RKO (cell line): ENCODE measurements around the gene TSNAXIP1.
"Not testable (repeated sequence)": the region's sequence is repeated elsewhere in the genome, so short reads cannot be mapped to it uniquely, and the experiment has no call there.

ENCODE experiments used
- DNase-seq: peaks from one replicate; pipeline ENCODE4 v3.0.0-alpha.2; 2016; ENCODE audit warnings: low spot score

Gene TSNAXIP1

DNA sequence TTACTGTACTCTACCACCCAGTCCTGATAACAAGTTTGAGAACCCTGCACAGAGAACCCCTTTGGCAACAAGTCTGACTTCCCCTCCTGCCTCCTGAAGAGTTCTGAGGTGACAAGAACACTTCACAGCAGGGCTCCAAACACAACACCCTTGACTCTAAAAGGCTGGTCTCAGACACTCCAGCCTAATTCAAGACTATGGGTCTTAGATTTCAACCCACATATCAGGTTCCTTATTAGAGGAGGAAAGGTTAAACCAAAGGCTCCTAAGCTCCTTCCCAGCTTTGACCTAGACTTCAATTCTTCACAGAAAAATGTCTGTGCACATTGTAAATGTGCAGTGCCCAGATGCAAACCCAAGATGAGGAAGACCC, 23.4 kb upstream of the TSNAXIP1 start:
- no peak for DNase-seq

DNA sequence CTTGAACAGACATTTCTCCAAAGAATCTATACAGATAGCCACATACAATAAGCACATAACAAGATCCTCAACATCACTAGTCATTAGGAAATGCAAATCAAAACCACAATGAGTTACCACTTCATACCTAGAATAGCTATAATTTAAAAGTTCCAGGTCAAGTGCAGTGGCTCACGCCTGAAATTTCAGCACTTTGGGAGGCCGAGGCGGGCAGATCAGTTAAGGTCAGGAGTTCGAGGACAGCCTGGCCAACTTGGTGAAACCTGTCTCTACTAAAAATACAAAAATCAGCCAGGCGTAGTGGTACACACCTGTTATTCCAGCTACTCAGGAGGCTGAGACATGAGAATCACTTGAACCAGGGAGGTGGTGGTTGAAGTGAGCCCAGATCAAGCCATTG, 20.2 kb upstream of the TSNAXIP1 start:
- no peak for DNase-seq

DNA sequence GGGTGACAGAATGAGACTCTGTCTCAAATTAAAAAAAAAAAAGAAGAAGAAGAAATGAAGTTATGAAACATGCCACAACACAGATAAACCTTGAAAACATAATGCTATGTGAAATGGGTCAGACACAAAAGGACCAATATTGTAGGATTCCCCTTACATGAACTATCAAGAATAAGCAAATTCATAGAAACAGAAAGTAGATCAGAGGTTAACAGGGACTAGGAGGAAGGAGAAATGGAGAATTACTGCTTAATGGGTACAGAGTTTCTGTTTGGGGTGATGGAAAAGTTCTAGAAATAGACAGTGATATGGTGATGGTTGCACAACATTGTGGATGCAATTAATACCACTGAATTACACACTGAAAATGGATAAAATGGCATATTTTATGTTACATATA, 16.6 kb upstream of the TSNAXIP1 start:
- no peak for DNase-seq

DNA sequence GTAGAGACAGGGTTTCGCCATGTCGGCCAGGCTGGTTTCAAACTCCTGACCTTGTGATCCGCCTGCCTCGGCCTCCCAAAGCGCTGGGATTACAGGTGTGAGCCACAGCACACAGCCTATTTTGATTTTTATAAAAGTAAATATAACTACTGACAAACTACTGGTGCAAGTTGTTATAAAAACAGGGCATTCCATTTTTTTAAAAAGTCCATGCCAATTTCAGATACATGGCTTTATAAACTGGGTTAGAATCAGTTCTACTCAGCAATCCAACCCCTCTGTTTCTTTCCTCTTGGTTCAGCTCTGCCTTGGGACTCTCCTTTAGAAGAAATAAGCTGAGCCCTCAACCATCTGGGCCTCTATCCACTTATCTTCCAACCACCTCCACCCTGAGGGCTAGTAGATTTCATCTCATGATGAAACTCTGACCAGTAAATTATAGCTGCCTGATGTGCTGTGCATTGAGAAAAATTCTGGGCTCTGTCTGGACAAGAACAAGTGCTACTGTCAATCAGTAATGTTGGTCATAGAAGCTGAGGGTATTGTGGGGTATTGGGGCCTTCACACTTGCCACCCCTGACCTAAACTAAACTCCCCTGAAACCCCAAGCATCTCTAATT, 10.5 kb upstream of the TSNAXIP1 start:
- DNase-seq: no peak

DNA sequence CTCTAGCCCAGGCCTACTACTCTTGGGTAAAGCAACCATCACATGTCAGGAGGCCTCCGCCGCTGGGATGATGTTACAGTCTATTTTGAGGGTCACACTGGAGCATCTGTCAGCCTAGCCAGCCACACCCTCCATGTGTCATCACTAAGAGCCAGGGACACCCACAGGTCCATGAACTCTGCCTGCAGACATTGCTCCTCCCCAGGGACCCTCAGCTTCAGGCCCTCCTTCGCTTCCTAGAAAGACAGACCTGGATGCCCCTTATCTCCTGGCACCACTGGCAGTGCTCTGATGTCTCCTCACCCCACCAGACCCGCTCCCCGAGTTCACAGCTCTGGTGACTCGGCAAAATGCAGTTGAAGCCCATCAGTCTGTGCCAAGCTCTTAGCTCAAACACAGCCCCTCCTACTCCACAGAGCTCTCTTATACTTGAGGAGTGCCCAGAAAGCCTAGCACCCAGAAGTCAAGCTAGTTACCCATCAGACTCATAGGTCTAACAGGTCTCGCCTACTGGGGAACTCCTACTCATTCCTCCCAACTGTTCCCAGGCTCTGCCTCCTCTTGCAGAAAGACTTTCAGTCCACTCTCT, 6.3 kb upstream of the TSNAXIP1 start:
- DNase-seq: no peak

DNA sequence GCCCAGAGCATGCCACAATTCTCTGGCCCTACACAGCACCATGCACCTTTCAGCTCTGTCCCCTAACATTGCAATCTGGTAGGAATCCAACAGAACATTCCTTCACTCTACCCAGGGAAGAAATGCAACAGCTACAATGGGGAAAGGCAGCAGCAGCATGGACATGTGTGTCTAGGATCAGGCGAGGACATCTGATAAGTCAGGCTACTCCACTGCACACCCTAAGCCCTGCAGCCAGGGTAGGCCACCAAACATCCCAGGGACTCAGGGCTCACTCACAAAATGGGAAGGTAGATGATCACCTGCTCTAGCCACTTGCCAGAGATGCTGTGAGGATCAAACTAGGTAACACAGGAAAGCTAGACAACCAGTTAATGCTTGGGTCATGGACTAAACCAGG, 5.4 kb upstream of the TSNAXIP1 start:
- no peak for DNase-seq

DNA sequence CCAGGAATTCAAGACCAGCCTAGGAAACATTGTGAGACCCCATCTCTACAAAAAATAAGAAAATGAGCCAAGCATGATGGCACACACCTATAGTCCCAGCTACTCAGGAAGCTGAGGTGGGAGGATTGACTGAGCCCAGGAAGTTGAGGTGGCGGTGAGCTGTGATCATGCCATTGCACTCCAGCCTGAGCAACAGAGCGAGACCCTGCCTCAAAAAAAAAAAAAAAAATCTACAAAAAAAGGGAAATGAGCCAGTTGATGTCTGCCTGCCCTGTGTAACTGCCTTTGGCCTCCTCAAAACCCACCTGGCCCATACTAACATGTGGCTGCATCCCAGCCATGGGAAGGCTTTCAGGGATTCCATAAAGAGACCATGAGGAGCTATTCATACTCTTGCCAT, 4.8 kb upstream of the TSNAXIP1 start:
- no peak for DNase-seq

DNA sequence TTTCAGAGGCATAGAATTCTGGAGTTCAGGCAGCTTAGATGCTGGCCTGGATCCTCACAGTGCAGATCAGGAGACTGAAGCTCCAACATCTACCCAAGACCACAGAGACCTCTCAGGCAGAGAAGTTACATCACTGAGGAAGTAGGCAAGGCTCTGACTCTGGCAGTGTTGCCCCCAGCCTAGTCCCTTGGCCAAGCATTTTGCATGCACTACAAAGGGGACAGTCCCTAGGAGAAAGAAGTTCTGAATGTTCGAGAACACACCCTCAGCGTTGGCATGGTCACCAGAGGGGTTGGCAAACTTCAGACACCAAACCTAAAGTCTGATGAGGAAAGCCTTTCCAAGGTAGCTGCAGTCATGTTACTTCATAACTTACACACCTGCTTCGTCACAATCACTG, 2.8 kb upstream of the TSNAXIP1 start:
- DNase-seq: no peak

DNA sequence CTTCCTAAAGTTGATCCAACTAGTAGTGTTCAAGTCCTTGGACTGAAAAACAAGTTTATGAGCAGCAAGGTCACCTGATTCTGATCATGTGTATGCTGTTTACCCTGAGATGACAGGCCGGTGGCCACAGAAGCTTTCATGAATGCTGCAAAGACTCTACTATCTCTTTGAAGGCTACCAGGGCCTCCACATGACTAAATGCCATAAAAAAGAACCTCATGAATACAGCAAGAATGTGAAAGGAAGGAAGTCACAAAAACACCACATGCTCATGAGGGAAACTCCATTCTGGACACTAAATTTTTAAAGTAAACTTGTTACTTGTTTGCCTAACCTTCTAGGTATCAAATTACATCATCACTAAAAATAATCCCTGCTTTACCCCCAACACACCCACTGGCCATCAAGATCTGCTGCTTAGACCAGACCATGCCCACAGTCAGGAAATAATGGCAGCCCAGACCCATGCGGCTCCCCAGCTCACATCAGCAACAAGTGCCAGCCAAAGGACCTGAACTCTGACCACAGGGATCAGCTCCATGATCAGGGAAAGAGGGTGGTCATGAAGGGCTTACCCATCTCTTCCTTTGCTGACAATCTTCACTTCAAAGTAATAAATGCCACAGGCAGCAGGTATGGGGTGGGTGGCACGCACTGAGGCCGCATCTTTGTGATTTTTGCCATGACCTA, 1.7 kb upstream of the TSNAXIP1 start:
- DNase-seq: no peak

DNA sequence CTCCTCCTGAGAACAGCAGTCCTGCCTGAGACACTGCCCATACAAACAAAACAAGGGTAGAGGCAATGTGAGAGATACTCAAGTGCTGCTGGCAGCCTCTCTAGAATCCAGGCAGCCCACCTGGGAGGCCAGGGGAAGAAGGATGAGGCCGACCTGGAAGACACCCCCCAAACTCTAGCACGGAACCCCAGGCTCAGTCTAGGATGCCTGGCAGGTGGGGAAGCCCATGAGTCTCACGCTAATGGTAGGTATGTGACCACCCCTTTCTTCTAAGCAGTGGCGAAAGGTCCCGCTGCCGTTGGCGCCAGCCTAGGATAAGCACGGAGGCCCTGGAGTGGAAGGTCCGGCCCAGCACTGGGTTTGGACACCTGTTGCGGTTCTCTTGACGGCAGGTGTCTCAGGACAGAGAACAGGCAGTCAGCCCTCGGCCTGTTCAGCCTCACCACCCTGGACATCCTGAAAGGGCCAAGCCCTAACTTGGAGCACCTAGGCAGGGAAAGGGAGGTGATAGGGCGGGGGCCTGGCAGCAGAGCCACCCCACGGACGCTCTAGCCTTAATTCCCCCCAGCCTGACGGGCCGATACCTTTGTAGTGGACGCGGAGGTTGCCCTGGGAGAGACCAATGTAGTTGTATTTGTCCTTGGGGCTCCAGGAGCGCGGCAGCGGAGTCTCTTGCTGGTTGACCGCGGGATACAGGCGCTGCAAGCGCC, 816 bp upstream of the TSNAXIP1 start:
- DNase-seq: no peak

DNA sequence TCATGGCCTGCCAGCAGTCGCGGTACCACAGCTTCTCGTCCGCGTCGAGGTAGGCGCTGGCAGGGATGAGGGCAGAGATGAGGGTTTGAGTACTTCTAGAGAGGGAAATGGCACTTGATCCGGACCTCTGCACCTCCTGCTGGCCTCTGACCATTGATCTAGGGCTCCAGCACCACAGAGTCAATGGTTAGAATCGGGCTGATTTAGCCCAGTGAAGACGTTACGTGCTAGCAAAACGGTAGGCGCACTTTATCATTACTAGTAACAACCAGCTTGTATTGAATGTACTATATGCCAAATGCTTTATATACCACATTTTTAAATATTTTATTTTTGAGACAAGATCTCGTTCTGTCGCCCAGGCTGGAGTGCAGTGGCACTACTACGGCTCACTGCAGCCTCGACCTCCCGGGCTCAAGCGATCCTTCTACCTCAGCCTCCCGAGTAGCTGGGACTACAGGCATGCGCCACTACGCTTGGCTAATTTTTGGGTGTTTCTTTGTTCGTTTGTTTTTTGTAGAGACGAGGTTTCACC, 526 bp downstream of the TSNAXIP1 start:
- no peak for DNase-seq

DNA sequence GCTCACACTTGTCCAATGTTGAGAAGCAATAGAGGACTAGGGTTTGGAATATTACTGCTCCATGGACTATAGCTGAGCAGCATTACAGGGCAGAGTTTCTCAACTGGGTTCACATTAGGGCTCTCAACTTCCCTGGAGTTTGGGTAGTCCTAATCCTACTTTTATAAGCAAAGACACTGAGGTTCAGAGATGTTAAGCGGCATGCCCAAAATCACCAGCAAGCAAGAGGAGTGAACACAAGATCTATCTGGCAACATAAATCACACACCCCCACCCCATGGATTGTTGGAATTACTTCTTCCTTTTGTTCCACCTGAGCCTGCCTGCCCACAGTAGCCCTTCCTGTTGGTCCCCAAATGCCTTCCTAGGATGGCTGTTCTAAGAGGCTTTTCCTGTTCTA, 5.2 kb downstream of the TSNAXIP1 start:
- DNase-seq: no peak

DNA sequence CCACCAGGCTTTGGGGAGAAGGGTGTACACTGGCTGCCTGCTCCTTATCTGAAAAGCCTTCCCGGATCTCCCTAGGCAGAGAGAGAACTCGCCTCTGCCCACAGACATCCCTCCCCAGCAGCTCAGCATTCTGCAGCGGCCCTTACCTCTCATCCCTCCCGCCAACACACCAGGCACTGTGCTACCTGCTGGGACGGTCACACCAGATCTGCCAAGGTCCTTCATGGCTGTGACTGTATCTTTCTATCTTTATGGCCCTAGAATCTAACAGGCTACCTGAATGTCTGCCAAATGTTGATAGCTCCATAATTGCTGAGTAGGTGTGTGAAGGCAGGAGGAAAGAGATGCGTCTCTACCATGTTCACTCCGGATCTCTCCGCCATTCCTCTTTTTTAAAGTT, 7.9 kb downstream of the TSNAXIP1 start:
- DNase-seq: no peak

DNA sequence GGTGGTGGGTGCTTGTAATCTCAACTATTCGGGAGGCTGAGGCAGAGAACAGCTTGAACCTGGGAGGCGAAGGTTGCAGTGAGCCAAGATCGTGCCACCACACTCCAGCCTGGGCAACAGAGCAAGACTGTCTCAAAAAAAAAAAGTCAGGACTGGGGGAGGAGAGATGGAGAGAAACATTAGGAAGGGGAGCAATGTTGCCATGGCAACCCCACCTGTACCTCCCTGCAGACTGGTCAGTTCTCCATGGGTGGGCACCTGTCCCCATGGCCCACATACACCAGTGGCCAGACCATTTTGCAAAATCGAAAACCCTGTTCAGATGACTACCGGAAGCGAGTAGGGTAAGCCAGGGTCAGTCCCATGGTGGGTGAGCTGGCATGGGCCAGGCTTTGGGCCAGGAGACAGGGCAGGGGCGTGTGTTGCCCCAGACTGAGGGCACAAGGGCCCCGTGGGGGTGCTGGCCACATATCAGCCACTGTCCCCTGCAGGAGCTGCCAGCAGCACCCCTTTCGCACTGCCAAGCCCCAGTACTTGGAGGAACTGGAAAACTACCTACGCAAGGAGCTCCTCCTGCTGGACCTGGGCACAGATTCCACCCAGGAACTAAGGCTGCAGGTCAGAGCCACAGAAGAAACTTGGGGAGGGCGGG, 14.0 kb downstream of the TSNAXIP1 start:
- DNase-seq: no peak

DNA sequence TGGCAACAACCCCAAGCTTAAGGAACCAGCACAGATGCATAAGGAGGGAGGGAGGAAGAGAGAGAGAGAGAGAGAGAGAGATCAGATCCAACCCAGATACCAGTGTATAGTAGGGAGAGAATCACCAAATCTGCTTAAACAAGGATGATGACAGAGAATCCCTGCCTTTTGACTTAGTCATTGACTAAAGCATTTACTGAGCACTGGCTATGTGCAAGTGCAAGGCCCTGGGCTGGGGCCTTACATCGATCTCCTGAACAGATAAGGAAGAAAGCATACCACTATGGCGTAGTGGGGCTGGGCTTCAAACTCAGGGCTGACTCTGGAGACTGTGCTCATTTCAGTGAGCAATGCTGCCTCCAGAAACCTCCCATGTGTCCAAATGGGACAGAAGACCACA, 15.8 kb downstream of the TSNAXIP1 start:
- no peak for DNase-seq

DNA sequence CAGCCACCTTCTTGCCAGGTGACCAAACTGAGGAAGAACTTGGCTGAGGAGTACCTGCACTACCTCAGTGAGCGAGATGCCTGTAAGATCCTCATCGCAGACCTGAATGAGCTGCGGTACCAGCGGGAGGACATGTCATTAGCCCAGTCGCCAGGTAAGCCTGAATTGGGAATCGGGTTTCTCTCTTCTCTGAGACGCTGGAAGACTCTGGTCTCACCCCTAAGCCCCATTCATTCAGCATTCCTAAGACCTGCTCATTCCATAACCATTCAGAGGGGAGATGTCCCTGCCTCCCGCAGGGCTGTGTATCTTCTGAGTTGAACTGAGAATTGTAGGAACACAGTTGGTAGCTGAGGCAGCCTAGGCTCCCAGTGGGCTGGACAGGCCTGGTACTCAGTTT, 18.4 kb downstream of the TSNAXIP1 start:
- DNase-seq: no peak

DNA sequence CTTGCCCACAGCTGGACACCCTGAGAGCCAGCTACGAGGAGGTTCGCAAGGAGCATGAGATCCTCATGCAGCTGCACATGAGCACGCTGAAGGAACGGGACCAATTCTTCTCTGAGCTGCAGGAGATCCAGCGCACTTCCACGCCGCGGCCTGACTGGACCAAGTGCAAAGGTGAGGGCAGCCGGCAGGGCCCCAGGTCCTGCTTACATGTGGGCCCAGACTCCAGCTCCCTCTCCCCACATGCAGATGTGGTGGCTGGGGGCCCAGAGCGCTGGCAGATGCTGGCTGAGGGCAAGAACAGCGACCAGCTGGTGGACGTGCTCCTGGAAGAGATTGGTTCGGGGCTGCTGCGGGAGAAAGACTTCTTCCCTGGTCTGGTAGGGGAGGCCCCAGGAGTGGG, 19.2 kb downstream of the TSNAXIP1 start:
- no peak for DNase-seq

DNA sequence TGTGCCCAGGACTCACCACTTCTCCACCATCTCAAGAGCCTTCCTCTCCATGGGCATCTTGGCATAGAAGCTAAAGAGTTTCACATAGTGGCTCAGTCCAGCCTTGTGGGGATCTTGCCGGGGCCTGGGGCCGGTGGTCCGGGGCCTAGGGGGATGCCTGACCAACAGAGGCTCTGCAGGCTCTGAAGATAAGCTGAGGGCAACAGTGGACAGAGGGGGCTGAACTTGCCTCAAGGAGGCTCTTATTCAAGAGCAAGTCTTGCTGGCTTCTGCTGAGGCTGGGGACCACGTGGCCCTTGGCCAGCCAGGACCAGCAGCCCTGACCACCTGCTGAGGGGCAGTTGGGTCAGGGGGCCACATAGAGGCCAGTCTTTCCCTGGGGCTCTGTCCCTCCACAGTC, 22.0 kb downstream of the TSNAXIP1 start:
- no peak for DNase-seq

DNA sequence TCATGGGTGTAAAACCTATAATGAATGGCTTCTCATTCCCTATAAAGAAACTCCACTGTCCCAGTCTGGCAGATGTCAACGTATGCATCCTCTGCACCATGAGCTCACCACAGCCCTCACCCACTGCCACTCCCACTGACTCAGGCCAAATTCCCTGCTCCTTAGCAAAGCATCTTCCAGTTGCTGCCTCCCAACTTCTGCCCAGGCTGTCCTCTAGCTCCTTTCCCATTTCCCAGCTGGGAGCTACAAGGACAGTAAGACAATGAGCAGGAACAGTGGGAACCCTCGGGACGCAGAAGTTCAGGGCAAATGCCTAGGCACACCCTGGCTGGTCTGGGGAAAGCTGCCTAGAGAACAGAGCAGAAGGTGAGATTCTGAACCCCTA, 26.3 kb downstream of the TSNAXIP1 start:
- DNase-seq: peak; percentile 85

DNA sequence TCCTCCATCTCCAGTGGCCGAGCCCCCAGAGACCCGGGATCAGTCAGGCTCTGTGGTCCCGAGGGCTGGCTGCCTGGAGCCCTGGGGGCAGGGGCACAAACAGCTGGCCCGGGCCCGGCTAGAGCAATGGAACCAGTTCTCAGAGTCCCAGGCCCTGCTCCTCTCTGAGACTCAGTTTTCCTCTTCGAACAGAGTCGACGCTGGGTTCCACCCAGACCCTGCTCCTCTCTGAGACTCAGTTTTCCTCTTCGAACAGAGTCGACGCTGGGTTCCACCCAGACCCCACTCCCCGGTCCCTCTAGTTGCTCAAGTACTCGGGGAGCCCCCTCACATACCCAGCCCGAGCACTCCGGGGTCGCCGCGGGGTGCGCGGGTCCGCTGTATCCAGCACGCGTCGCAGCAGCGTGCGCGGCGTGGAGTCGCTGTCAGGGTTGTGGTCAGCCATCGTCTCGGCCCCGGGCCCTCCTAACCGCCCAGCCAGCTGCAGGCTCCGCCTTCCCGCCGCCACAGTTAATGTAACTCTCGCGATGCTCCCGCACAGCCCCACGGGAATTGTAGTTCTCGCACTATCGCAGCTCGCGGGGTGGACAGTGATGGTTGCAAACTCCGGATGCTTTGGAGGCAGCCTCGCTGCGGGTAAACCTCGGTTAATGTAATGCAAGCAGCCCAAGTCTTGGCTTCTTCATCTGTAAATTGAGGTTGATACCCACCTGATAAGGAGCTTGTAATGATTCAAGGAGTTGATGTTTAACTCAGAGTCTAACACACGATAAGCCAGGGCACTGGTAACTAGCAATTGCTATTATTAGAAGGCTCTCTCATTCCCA, 26.9 kb downstream of the TSNAXIP1 start:
- peak; percentile 89 for DNase-seq

DNA sequence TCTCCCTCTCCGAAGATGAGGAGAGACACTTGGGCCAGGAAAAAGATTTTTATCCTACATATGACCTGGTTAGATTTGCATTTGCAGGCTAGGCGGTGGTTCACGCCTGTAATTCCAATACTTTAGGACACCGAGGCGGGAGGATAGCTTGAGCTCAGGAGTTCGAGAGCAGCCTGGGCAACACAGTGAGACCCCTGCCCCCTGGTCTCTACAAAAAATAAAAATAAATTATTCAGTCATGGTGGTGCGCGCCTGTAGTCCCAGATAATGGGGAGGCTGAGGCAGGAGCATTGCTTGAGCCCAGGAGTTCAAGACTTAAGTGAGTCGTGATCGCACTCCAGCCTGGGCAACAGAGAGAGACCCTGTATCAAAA, 27.5 kb downstream of the TSNAXIP1 start:
- DNase-seq: no peak

DNA sequence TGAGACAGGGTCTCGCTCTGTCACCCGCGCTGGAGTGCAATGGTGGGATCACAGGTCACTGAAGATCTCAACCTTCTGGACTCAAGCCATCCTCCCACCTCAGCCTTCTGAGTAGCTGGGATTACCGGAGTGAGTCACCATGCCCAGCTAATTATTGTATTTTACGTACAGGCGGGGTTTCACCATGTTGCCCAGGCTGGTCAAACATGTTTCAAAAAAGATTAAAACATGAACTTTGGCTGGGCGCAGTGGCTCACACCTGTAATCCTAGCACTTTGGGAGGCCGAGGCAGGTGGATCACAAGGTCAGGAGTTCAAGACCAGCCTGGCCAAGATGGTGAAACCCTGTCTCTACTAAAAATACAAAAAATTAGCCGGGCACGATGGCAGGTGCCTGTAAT, 30.5 kb downstream of the TSNAXIP1 start:
- DNase-seq: not testable (repeated sequence)
